ENCODE data around the gene PPP1R1B.

PPP1R1B gene

GRCh38 chr17:39633570-39634183, 6.9 kb downstream of the PPP1R1B start:
- no peak for DNase-seq (ENCODE audit: low read depth)

DNA sequence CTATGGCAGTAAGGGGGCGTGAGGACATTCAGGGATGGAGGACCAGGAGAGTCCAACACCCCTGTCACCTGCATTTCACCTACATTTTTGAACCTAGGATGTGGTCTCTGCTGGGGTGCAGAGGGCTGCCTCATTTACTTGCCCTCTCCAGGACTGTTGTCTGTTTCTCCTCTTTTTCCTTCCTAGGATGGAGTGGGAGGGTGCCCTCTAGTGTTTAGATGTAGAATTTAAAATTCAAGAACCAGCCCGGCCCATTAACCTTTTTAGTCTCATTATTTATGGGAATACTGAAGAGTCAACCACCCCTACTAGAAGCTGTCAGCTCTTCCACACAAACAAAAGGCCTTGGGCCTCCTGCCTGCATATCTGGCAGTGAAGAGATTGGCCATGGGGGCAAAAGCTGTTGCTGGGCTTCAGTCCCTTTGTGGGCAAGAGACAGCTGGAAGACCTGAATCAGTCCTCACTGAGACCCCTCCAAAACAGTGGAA, 7.7 kb downstream of the PPP1R1B start:
- DNase-seq (ENCODE audit: low read depth): no peak

- no peak for DNase-seq (ENCODE audit: low read depth)
Observed at GRCh38 chr17:39635614-39636176, 8.9 kb downstream of the PPP1R1B start.

DNA sequence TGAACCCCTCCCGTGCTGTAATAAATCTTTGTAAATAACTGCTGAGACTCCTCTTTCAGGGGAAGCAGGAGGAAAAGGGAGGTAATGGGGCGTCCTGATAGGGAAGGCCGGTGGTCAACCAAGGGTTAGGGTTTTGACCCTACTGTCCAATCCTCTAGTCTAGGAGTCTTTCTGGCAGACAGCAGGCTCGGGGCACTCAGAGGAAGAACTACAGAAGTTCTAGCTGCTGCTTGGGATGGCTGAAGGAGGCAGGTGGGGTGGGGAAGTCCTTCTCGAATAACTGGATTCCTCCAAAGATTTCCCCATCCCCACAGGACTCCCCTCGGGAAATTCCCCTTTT, 9.8 kb downstream of the PPP1R1B start:
- DNase-seq (ENCODE audit: low read depth): no peak

- peak; percentile 85 for DNase-seq (ENCODE audit: low read depth)
Observed at GRCh38 chr17:39636927-39637736, 10.4 kb downstream of the PPP1R1B start, which contains the start of gene STARD3. STARD3 (plus strand) TSS chr17:39637144; CDS start chr17:39653532, 16,388 bp downstream.

- no peak for DNase-seq (ENCODE audit: low read depth)
Observed at GRCh38 chr17:39638317-39638716, 11.6 kb downstream of the PPP1R1B start.

- DNase-seq (ENCODE audit: low read depth): no peak
Observed at GRCh38 chr17:39639043-39639442, 12.3 kb downstream of the PPP1R1B start.

GRCh38 chr17:39639566-39640458, 13.1 kb downstream of the PPP1R1B start:
- no peak for DNase-seq (ENCODE audit: low read depth)

GRCh38 chr17:39640591-39641031, 13.9 kb downstream of the PPP1R1B start:
- DNase-seq (ENCODE audit: low read depth): no peak

- no peak for DNase-seq (ENCODE audit: low read depth)
Observed at GRCh38 chr17:39641097-39641496, 14.3 kb downstream of the PPP1R1B start.

- no peak for DNase-seq (ENCODE audit: low read depth)
Observed at GRCh38 chr17:39641883-39642282, 15.1 kb downstream of the PPP1R1B start.

DNA sequence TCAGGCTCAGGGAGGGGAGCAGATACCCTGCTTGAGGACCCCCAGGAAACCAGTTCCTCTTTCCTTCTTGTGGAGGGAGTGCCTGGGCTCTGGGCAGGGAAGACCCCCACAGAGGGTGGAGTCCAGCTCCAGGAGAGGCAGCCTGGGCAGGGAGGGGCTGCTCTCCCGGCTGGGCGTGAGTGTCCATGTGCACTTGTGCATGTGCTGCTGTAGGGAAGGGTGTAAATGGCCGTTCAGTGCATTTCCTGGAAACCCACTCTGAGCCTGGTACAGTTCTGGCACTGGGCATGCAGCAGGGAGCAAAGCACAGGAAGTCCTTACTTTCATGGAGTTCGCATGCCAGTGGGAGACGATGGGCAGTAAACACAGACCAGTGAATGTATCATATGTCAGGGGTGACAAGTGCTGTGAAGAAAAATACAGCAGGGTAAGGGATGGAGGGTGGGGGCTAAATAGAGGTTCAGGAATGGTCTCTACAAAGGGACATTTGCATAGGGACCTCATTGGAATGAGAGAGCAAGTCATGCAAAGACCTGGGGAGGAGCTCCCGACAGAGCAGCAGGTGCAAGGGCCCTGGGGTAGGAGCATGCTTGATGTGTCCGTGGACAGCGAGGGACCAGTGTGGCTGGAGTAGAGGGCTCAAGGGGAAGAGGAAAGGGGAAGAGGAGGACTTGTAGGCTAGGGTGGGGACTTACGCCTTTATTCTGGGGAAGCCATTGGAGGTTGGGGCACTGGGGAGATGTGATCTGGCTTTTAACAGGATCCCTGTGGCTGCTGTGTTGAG, 15.7 kb downstream of the PPP1R1B start:
- DNase-seq (ENCODE audit: low read depth): no peak

GRCh38 chr17:39643271-39643670, 16.5 kb downstream of the PPP1R1B start:
- DNase-seq (ENCODE audit: low read depth): no peak

- no peak for DNase-seq (ENCODE audit: low read depth)
Observed at GRCh38 chr17:39647256-39647655, 20.5 kb downstream of the PPP1R1B start.

GRCh38 chr17:39648616-39649366, 22.0 kb downstream of the PPP1R1B start:
- DNase-seq (ENCODE audit: low read depth): no peak

DNA sequence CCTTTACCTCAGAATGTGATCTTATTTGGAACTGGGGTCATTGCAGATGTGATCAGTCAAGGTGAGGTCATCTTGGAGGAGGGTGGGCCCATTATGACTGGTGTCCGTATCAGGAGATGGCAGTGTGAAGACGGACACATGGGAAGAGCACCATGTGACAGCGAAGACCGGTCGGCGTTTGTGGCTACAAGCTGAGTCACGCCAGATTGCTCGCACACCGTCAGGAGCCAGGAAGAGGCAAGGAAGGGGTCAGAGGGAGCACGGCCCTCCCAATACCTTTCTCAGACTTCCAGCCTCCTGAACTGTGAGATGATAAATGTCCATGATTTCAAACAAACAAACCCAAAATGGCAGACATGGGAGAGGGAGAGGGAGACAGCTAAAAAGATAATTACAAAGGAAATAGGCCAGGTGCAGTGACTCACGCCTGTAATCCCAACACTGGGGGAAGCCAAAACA, 23.4 kb downstream of the PPP1R1B start:
- no peak for DNase-seq (ENCODE audit: low read depth)

DNA sequence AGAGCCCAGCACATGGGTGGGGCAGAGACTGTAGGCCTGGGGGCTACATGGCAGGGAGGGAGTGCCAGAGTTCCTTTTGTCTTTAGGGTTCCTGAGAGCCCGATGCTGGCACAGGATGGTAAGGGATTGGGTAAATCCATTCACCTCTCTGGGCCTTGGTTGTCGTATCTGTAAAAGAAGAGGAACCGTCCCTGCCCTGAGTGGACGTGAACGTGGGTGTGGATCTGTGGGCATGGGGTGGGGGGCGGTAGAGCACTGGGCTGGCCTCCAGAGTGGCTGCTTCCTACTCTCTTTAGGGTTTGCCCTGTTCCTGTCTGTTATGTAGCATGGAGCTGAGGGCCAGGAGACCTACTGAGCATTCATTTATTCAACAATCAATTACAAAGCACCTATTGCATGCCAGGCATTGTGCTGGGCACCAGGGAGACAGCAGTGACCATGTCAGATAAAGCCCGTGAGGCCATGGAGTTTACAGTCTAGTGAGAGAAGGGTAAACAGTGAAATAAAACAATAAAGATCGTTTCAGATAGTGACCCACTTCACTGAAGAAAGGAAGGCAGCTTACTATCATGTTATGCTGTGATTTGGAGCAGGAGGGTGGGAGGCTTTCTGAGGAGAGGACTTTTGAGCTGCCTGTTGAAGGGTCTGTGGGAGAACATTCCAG, 25.3 kb downstream of the PPP1R1B start:
- DNase-seq (ENCODE audit: low read depth): no peak

GRCh38 chr17:39652587-39653315, 26.0 kb downstream of the PPP1R1B start:
- DNase-seq (ENCODE audit: low read depth): no peak

DNA sequence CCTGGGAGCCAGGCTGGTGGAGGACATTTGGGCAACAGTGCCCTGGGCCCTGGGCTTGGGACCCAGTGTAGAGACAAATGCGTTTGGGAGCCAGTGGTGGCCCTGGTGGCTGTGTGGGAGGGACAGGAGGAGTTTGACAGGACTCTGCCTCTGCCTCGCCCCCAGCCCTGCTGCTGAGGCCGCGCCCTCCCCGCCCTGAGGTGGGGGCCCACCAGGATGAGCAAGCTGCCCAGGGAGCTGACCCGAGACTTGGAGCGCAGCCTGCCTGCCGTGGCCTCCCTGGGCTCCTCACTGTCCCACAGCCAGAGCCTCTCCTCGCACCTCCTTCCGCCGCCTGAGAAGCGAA, 26.5 kb downstream of the PPP1R1B start:
- no peak for DNase-seq (ENCODE audit: low read depth)

Measured in activated T-cell treated with anti-CD3 and anti-CD28 coated beads for 1 hour (primary cell).